ENCODE measurements around the gene HOXD12.

DNA sequence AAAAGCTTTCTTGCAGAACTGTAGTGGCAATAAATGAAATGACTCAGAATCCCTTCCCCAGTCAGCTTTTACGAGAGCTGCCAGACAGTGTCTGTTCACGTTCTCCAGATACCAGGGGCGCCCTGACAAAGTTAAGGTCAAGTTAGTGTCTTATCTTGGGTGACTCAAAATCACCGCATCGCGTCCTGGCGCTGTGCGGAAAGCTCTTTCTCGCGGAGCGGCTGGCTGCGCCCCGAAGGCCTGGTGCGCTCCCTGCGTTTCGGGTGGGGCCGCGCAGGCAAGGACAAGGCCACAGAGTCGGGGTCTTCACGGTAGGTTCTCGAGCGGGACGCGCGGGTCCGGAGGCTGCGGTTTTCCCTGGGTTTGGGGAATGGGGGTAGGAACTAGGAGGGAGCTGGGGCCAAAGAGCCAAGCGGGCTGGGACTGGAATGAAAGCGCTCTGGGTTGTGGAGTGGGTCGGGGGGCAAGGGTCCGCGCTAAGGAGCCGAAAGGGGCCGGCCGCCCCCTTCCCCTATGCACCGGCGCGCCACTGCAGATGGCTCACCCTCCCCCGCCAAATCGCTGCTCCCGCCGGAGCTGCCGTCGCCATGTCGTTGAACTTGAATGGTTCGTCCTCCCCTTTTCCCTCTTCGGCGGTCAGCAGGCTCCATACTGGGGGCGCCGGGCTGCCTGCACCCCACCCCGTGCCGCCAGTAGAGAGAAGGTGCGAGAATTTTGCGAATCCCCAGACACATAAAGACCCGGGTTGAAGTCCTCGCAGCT lies 4.9 kb downstream of the HOXD12 start:
- TF ChIP-seq, protein P1, sequence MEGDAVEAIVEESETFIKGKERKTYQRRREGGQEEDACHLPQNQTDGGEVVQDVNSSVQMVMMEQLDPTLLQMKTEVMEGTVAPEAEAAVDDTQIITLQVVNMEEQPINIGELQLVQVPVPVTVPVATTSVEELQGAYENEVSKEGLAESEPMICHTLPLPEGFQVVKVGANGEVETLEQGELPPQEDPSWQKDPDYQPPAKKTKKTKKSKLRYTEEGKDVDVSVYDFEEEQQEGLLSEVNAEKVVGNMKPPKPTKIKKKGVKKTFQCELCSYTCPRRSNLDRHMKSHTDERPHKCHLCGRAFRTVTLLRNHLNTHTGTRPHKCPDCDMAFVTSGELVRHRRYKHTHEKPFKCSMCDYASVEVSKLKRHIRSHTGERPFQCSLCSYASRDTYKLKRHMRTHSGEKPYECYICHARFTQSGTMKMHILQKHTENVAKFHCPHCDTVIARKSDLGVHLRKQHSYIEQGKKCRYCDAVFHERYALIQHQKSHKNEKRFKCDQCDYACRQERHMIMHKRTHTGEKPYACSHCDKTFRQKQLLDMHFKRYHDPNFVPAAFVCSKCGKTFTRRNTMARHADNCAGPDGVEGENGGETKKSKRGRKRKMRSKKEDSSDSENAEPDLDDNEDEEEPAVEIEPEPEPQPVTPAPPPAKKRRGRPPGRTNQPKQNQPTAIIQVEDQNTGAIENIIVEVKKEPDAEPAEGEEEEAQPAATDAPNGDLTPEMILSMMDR (IDR thresholded peaks at IDR 0.05) = no peak
- no peak for TF ChIP-seq POLR2A (IDR thresholded peaks at IDR 0.05)
